ENCODE results near the gene GAS2.

The GAS2 gene

GRCh38 chr11:22657101-22657694 lies 9.2 kb upstream of the GAS2 start:
- peak; percentile 61 for ATAC-seq (ENCODE audit: low read depth)
- Mint-ChIP-seq H3K27me3 (peaks cover 3% of the 10 kb centered on the region), H3K36me3 (peaks cover 8% of the 10 kb centered on the region), H3K4me3 (no peak overlapping the region), H3K4me1 (peaks cover 8% of the 10 kb centered on the region), H3K9me3 (no peaks in the 10 kb centered on the region), H3K27ac (no peak overlapping the region)
- no peak for DNase-seq (ENCODE audit: low spot score in 2 of 2)

GRCh38 chr11:22659783-22660182 lies 6.6 kb upstream of the GAS2 start:
- no peak for ATAC-seq (ENCODE audit: low read depth)
- H3K27ac Mint-ChIP-seq: no peak overlapping the region

GRCh38 chr11:22666688-22667439 lies 453 bp downstream of the GAS2 start:
- peak; percentile 44 for ATAC-seq (ENCODE audit: low read depth)
- no peak overlapping the region for H3K27ac Mint-ChIP-seq

More at GRCh38 chr11:22659783-22660182, 6.6 kb upstream of the GAS2 start:
- DNase-seq (ENCODE audit: low spot score in 2 of 2): no peak
- no peak overlapping the region for H3K4me3 Mint-ChIP-seq
- peaks cover 8% of the 10 kb centered on the region for H3K4me1 Mint-ChIP-seq
- no peaks in the 10 kb centered on the region for H3K9me3 Mint-ChIP-seq
- peaks cover 1% of the 10 kb centered on the region for H3K27me3 Mint-ChIP-seq
- H3K36me3 Mint-ChIP-seq: peaks cover 4% of the 10 kb centered on the region

GRCh38 chr11:22668005-22668796 lies 1.8 kb downstream of the GAS2 start:
- Mint-ChIP-seq H3K27me3 (peaks cover 20% of the 10 kb centered on the region), H3K36me3 (no peaks in the 10 kb centered on the region), H3K4me1 (peaks cover 9% of the 10 kb centered on the region), H3K27ac (no peak overlapping the region), H3K4me3 (no peak overlapping the region), H3K9me3 (no peaks in the 10 kb centered on the region)
- ATAC-seq (ENCODE audit: low read depth) (no peak), DNase-seq (ENCODE audit: low spot score in 2 of 2) (no peak)

More at GRCh38 chr11:22666688-22667439, 453 bp downstream of the GAS2 start:
- H3K27me3 Mint-ChIP-seq: peaks cover 18% of the 10 kb centered on the region
- peaks cover 9% of the 10 kb centered on the region for H3K4me1 Mint-ChIP-seq
- H3K36me3 Mint-ChIP-seq: no peaks in the 10 kb centered on the region
- DNase-seq (ENCODE audit: low spot score in 2 of 2): no peak
- no peaks in the 10 kb centered on the region for H3K9me3 Mint-ChIP-seq
- peak overlapping the region; percentile 30 for H3K4me3 Mint-ChIP-seq

GRCh38 chr11:22669368-22669767 lies 3.0 kb downstream of the GAS2 start:
- no peak for DNase-seq (ENCODE audit: low spot score in 2 of 2)
- H3K27me3 Mint-ChIP-seq: peaks cover 20% of the 10 kb centered on the region
- no peak for ATAC-seq (ENCODE audit: low read depth)
- peaks cover 9% of the 10 kb centered on the region for H3K4me1 Mint-ChIP-seq
- H3K36me3 Mint-ChIP-seq: no peaks in the 10 kb centered on the region
- no peak overlapping the region for H3K4me3 Mint-ChIP-seq
- H3K27ac Mint-ChIP-seq: no peak overlapping the region
- H3K9me3 Mint-ChIP-seq: no peaks in the 10 kb centered on the region

- Mint-ChIP-seq H3K4me3 (no peak overlapping the region), H3K36me3 (no peaks in the 10 kb centered on the region), H3K9me3 (no peaks in the 10 kb centered on the region), H3K4me1 (peaks cover 9% of the 10 kb centered on the region), H3K27me3 (peaks cover 17% of the 10 kb centered on the region), H3K27ac (no peak overlapping the region)
- no peak for ATAC-seq (ENCODE audit: low read depth)
- no peak for DNase-seq (ENCODE audit: low spot score in 2 of 2)
These were observed 4.4 kb downstream of the GAS2 start for GRCh38 chr11:22670830-22671229.

- H3K9me3 Mint-ChIP-seq: no peaks in the 10 kb centered on the region
- no peak overlapping the region for H3K27ac Mint-ChIP-seq
- H3K4me3 Mint-ChIP-seq: no peak overlapping the region
- H3K36me3 Mint-ChIP-seq: no peaks in the 10 kb centered on the region
- H3K27me3 Mint-ChIP-seq: peaks cover 13% of the 10 kb centered on the region
- H3K4me1 Mint-ChIP-seq: peaks cover 4% of the 10 kb centered on the region
- DNase-seq (ENCODE audit: low spot score in 2 of 2) (no peak), ATAC-seq (ENCODE audit: low read depth) (no peak)
These were observed 5.3 kb downstream of the GAS2 start for GRCh38 chr11:22671751-22672150.

GRCh38 chr11:22674470-22675439 lies 8.3 kb downstream of the GAS2 start:
- H3K27me3 Mint-ChIP-seq: peaks cover 5% of the 10 kb centered on the region
- no peak overlapping the region for H3K4me3 Mint-ChIP-seq
- H3K4me1 Mint-ChIP-seq: no peaks in the 10 kb centered on the region
- DNase-seq (ENCODE audit: low spot score in 2 of 2) (no peak), ATAC-seq (ENCODE audit: low read depth) (no peak)
- H3K36me3 Mint-ChIP-seq: no peaks in the 10 kb centered on the region
- no peak overlapping the region for H3K27ac Mint-ChIP-seq
- no peaks in the 10 kb centered on the region for H3K9me3 Mint-ChIP-seq

- DNase-seq (ENCODE audit: low spot score in 2 of 2): no peak
These were observed 10.9 kb downstream of the GAS2 start for GRCh38 chr11:22677153-22677903.

GRCh38 chr11:22680628-22681027 lies 14.2 kb downstream of the GAS2 start:
- no peak for DNase-seq (ENCODE audit: low spot score in 2 of 2)
- H3K4me3 Mint-ChIP-seq: no peak overlapping the region
- H3K27me3 Mint-ChIP-seq: peaks cover 6% of the 10 kb centered on the region
- no peak for ATAC-seq (ENCODE audit: low read depth)
- H3K4me1 Mint-ChIP-seq: no peaks in the 10 kb centered on the region
- no peak overlapping the region for H3K27ac Mint-ChIP-seq
- no peaks in the 10 kb centered on the region for H3K9me3 Mint-ChIP-seq
- no peaks in the 10 kb centered on the region for H3K36me3 Mint-ChIP-seq

More at GRCh38 chr11:22677153-22677903, 10.9 kb downstream of the GAS2 start:
- Mint-ChIP-seq H3K4me1 (no peaks in the 10 kb centered on the region), H3K36me3 (no peaks in the 10 kb centered on the region), H3K27me3 (peaks cover 2% of the 10 kb centered on the region), H3K4me3 (no peak overlapping the region), H3K9me3 (no peaks in the 10 kb centered on the region), H3K27ac (no peak overlapping the region)
- no peak for ATAC-seq (ENCODE audit: low read depth)

GRCh38 chr11:22681281-22681812 lies 14.9 kb downstream of the GAS2 start:
- Mint-ChIP-seq H3K4me3 (no peak overlapping the region), H3K36me3 (no peaks in the 10 kb centered on the region), H3K9me3 (no peaks in the 10 kb centered on the region), H3K27ac (no peak overlapping the region), H3K27me3 (peaks cover 6% of the 10 kb centered on the region), H3K4me1 (no peaks in the 10 kb centered on the region)
- ATAC-seq (ENCODE audit: low read depth) (peak; percentile 69), DNase-seq (ENCODE audit: low spot score in 2 of 2) (no peak)

- no peak for ATAC-seq (ENCODE audit: low read depth)
- H3K9me3 Mint-ChIP-seq: no peaks in the 10 kb centered on the region
- H3K27ac Mint-ChIP-seq: no peak overlapping the region
- H3K27me3 Mint-ChIP-seq: peaks cover 4% of the 10 kb centered on the region
- no peaks in the 10 kb centered on the region for H3K4me1 Mint-ChIP-seq
- DNase-seq (ENCODE audit: low spot score in 2 of 2): no peak
- no peak overlapping the region for H3K4me3 Mint-ChIP-seq
- H3K36me3 Mint-ChIP-seq: no peaks in the 10 kb centered on the region
These were observed 17.7 kb downstream of the GAS2 start for GRCh38 chr11:22684082-22684481.

- no peak for DNase-seq (ENCODE audit: low spot score in 2 of 2)
- Mint-ChIP-seq H3K27ac (no peak overlapping the region), H3K36me3 (no peaks in the 10 kb centered on the region), H3K9me3 (no peaks in the 10 kb centered on the region), H3K4me3 (no peak overlapping the region), H3K27me3 (peaks cover 4% of the 10 kb centered on the region), H3K4me1 (no peaks in the 10 kb centered on the region)
- ATAC-seq (ENCODE audit: low read depth): no peak
These were observed 18.7 kb downstream of the GAS2 start for GRCh38 chr11:22685111-22685510.

Measured in memory B cell (primary cell).